ENCODE data around the gene MST1. TPM values are rescaled to one million over a fixed set of nuclear protein-coding genes. Genes with fewer than 3 reads are reported as not detected.
"Not testable (repeated sequence)": the region's sequence is repeated elsewhere in the genome, so short reads cannot be mapped to it uniquely, and the experiment has no call there.

Gene MST1
- total RNA-seq, 1 experiment from 2014 or later = 1.7 TPM

GRCh38 chr3:49686769-49687423 lies 2.4 kb downstream of the MST1 start:
- ATAC-seq; H3K9ac ChIP-seq (ENCODE audit: low read length); intact Hi-C loops (cut with micrococcal nuclease); DNase-seq; BruUV-seq (replicated peaks); H4K20me1 ChIP-seq (ENCODE audit: low read length); H3K27me3 ChIP-seq (ENCODE audit: low read length); H3K9me3 ChIP-seq (ENCODE audit: low read length); CTCF ChIA-PET; H3K4me2 ChIP-seq (ENCODE audit: low read length); H3F3A ChIP-seq (ENCODE audit: low read length, unreplicated experiment); H3K27ac ChIP-seq (ENCODE audit: low read length); H3K4me3 ChIP-seq (ENCODE audit: low read length); POLR2A ChIA-PET (ENCODE audit: unreplicated experiment); H2AFZ ChIP-seq (ENCODE audit: low read length); H3K9me2 ChIP-seq (replicated peaks; ENCODE audit: low read length); H3K4me1 ChIP-seq (ENCODE audit: insufficient read depth, low read length): not testable (repeated sequence)
- Histone ChIP-seq H3K36me3 (ENCODE audit: low read depth, low read length) (peaks cover 13% of the 10 kb centered on the region; the same call in 1 of the 2 replicates), H3K79me2 (ENCODE audit: low read length) (peaks cover 20% of the 10 kb centered on the region)

- H3K27me3 ChIP-seq (ENCODE audit: low read length); H3F3A ChIP-seq (ENCODE audit: low read length, unreplicated experiment); H4K20me1 ChIP-seq (ENCODE audit: low read length); intact Hi-C loops (cut with micrococcal nuclease); H3K9me2 ChIP-seq (replicated peaks; ENCODE audit: low read length); ATAC-seq; H3K4me2 ChIP-seq (ENCODE audit: low read length); H3K9me3 ChIP-seq (ENCODE audit: low read length); DNase-seq; POLR2A ChIA-PET (ENCODE audit: unreplicated experiment); H3K4me1 ChIP-seq (ENCODE audit: insufficient read depth, low read length); H2AFZ ChIP-seq (ENCODE audit: low read length); H3K4me3 ChIP-seq (ENCODE audit: low read length); H3K9ac ChIP-seq (ENCODE audit: low read length); CTCF ChIA-PET; BruUV-seq (replicated peaks); H3K27ac ChIP-seq (ENCODE audit: low read length): not testable (repeated sequence)
- Histone ChIP-seq H3K79me2 (ENCODE audit: low read length) (peaks cover 18% of the 10 kb centered on the region), H3K36me3 (ENCODE audit: low read depth, low read length) (peaks cover 18% of the 10 kb centered on the region; the same call in 1 of the 2 replicates)
Observed at GRCh38 chr3:49686346-49686745, 2.9 kb downstream of the MST1 start.

GRCh38 chr3:49685846-49686245 lies 3.4 kb downstream of the MST1 start:
- H3K9ac ChIP-seq (ENCODE audit: low read length); H4K20me1 ChIP-seq (ENCODE audit: low read length); intact Hi-C loops (cut with micrococcal nuclease); H3K4me2 ChIP-seq (ENCODE audit: low read length); CTCF ChIA-PET; H3K9me3 ChIP-seq (ENCODE audit: low read length); H3F3A ChIP-seq (ENCODE audit: low read length, unreplicated experiment); POLR2A ChIA-PET (ENCODE audit: unreplicated experiment); BruUV-seq (replicated peaks); H3K4me3 ChIP-seq (ENCODE audit: low read length); DNase-seq; H3K9me2 ChIP-seq (replicated peaks; ENCODE audit: low read length); ATAC-seq; H3K27me3 ChIP-seq (ENCODE audit: low read length); H3K27ac ChIP-seq (ENCODE audit: low read length); H3K4me1 ChIP-seq (ENCODE audit: insufficient read depth, low read length); H2AFZ ChIP-seq (ENCODE audit: low read length): not testable (repeated sequence)
- Histone ChIP-seq H3K79me2 (ENCODE audit: low read length) (peaks cover 14% of the 10 kb centered on the region), H3K36me3 (ENCODE audit: low read depth, low read length) (peaks cover 23% of the 10 kb centered on the region; the same call in 1 of the 2 replicates)

GRCh38 chr3:49685103-49685502 lies 4.2 kb downstream of the MST1 start:
- H3K79me2 ChIP-seq (ENCODE audit: low read length); H3K4me1 ChIP-seq (ENCODE audit: insufficient read depth, low read length); POLR2A ChIA-PET (ENCODE audit: unreplicated experiment); H3K27me3 ChIP-seq (ENCODE audit: low read length); H4K20me1 ChIP-seq (ENCODE audit: low read length); H2AFZ ChIP-seq (ENCODE audit: low read length); H3F3A ChIP-seq (ENCODE audit: low read length, unreplicated experiment); intact Hi-C loops (cut with micrococcal nuclease); H3K9me3 ChIP-seq (ENCODE audit: low read length); H3K4me2 ChIP-seq (ENCODE audit: low read length); ATAC-seq; DNase-seq; CTCF ChIA-PET; BruUV-seq (replicated peaks); H3K9me2 ChIP-seq (replicated peaks; ENCODE audit: low read length); H3K9ac ChIP-seq (ENCODE audit: low read length); H3K27ac ChIP-seq (ENCODE audit: low read length); H3K4me3 ChIP-seq (ENCODE audit: low read length): not testable (repeated sequence)
- H3K36me3 ChIP-seq (ENCODE audit: low read depth, low read length) = peaks cover 25% of the 10 kb centered on the region; the same call in 1 of the 2 replicates

- H4K20me1 ChIP-seq (ENCODE audit: low read length); H3K9me2 ChIP-seq (replicated peaks; ENCODE audit: low read length); BruUV-seq (replicated peaks); ATAC-seq; H3K4me2 ChIP-seq (ENCODE audit: low read length); H2AFZ ChIP-seq (ENCODE audit: low read length); H3K27ac ChIP-seq (ENCODE audit: low read length); DNase-seq; H3K27me3 ChIP-seq (ENCODE audit: low read length); POLR2A ChIA-PET (ENCODE audit: unreplicated experiment); H3K4me3 ChIP-seq (ENCODE audit: low read length); H3K9ac ChIP-seq (ENCODE audit: low read length); CTCF ChIA-PET; intact Hi-C loops (cut with micrococcal nuclease); H3K9me3 ChIP-seq (ENCODE audit: low read length); H3K79me2 ChIP-seq (ENCODE audit: low read length); H3F3A ChIP-seq (ENCODE audit: low read length, unreplicated experiment); H3K4me1 ChIP-seq (ENCODE audit: insufficient read depth, low read length): not testable (repeated sequence)
- peaks cover 31% of the 10 kb centered on the region; the same call in 1 of the 2 replicates for H3K36me3 ChIP-seq (ENCODE audit: low read depth, low read length)
Observed at GRCh38 chr3:49684453-49684852, 4.8 kb downstream of the MST1 start.
